OCI-LY7 (cell line): ENCODE results near the gene RAB22A. TPM values are rescaled to one million over a fixed set of nuclear protein-coding genes. Genes with fewer than 3 reads are reported as not detected.

Source experiments
- BruUV-seq: library from RNA; stranded (reverse); fragments of 400-500 nt; replicated peaks from 2 replicates; lab custom pipeline; 2021; lab: Mats Ljungman, UMichigan
- CTCF ChIA-PET: fragments of 300-600 bp; sonication (Branson Sonifier 250); formaldehyde crosslinking; loops from one replicate; lab custom pipeline; 2022; ENCODE audit warnings: antibody characterized with exemption; ENCODE audit not compliant: unreplicated experiment; lab: Charles Lee
- POLR2A ChIA-PET: fragments of 300-600 bp; sonication (Branson Sonifier 250); formaldehyde crosslinking; loops from one replicate; lab custom pipeline; 2022; ENCODE audit warnings: antibody characterized with exemption; lab: Charles Lee
- DNase-seq: peaks from one replicate; pipeline ENCODE4 v3.0.0-alpha.2; 2015; ENCODE audit warnings: low spot score
- H2AFZ ChIP-seq: fragments of 200-600 bp; sonication (generic), shearing (Covaris generic); 2 replicates; pipeline ENCODE4 v1.6.1; 2014; ENCODE audit warnings: mild to moderate bottlenecking, antibody characterized with exemption, low read length, moderate library complexity
- H3K27ac ChIP-seq: fragments of 200-600 bp; sonication (generic); 2 replicates; pipeline ENCODE4 v1.5.1; 2014; ENCODE audit warnings: mixed run types, low read depth, mild to moderate bottlenecking, moderate library complexity, low read length, inconsistent platforms; ENCODE audit not compliant: poor library complexity, severe bottlenecking
- H3K36me3 ChIP-seq: fragments of 200-600 bp; sonication (generic); 2 replicates; pipeline ENCODE4 v1.6.1; 2014; ENCODE audit warnings: mild to moderate bottlenecking, antibody characterized with exemption, low read length, moderate library complexity, mixed read lengths; ENCODE audit not compliant: insufficient read depth
- H3K4me1 ChIP-seq: fragments of 200-600 bp; sonication (generic); 2 replicates; pipeline ENCODE4 v1.5.1; 2014; ENCODE audit warnings: mild to moderate bottlenecking, low read length; ENCODE audit not compliant: insufficient read depth, poor library complexity, severe bottlenecking
- H3K4me2 ChIP-seq: fragments of 200-600 bp; sonication (generic); 2 replicates; pipeline ENCODE4 v1.6.1; 2014; ENCODE audit warnings: mild to moderate bottlenecking, low read length
- H3K4me3 ChIP-seq: fragments of 200-600 bp; sonication (generic); 2 replicates; pipeline ENCODE4 v1.5.1; 2014; ENCODE audit warnings: mild to moderate bottlenecking, low read depth, low read length; ENCODE audit not compliant: poor library complexity, severe bottlenecking
- H3K79me2 ChIP-seq: fragments of 200-600 bp; sonication (generic); 2 replicates; pipeline ENCODE4 v1.6.1; 2016; ENCODE audit warnings: low read depth, mild to moderate bottlenecking, low read length, moderate library complexity, mixed read lengths; ENCODE audit not compliant: insufficient read depth
- H3K9me2 ChIP-seq: fragments of 200-600 bp; sonication (generic); 2 replicates; pipeline ENCODE4 v1.6.1; 2016; ENCODE audit warnings: mild to moderate bottlenecking, low read length, mixed read lengths; ENCODE audit not compliant: insufficient read depth
- H3K9me3 ChIP-seq: fragments of 200-600 bp; sonication (generic); 2 replicates; pipeline ENCODE4 v1.6.1; 2014; ENCODE audit warnings: mild to moderate bottlenecking, mixed run types, low read length, mixed read lengths
- H4K20me1 ChIP-seq: fragments of 200-600 bp; sonication (generic); 2 replicates; pipeline ENCODE4 v1.6.1; 2014; ENCODE audit warnings: mild to moderate bottlenecking, antibody characterized with exemption, low read length, moderate library complexity, mixed read lengths; ENCODE audit not compliant: insufficient read depth
- EZH2phosphoT487 ChIP-seq: fragments of 200-600 bp; sonication (generic); IDR thresholded peaks from 2 replicates; pipeline ENCODE4 v1.6.1; 2018; ENCODE audit warnings: low read depth, borderline replicate concordance, mild to moderate bottlenecking, mixed run types, antibody characterized with exemption, low read length, moderate library complexity, mixed read lengths
- intact Hi-C: fragments of 100-400 bp; cut with micrococcal nuclease; formaldehyde crosslinking; loops from one replicate; pipeline ENCODE4 v1.10.0; 2022; ENCODE audit not compliant: unreplicated experiment
- total RNA-seq, 2 experiments: library from RNA; depleted of rRNA in 1 of 2; stranded (reverse); fragments of >200 nt in 1 of 2; shearing (Covaris generic) in 1 of 2; gene quantifications; 2 replicates each; pipeline ENCODE4 v1.2.3, GENCODE V29; 2014 to 2022
- TF ChIP-seq, protein P1 (sequence below): fragments of 200-600 bp; sonication (generic); conservative IDR thresholded peaks from 2 replicates; pipeline ENCODE4 v1.5.1; 2014; ENCODE audit warnings: mild to moderate bottlenecking, antibody characterized with exemption, low read length, moderate library complexity, mixed read lengths

The RAB22A gene
- total RNA-seq, 2 experiments from 2014 or later: 7.0 to 13.4 TPM

DNA sequence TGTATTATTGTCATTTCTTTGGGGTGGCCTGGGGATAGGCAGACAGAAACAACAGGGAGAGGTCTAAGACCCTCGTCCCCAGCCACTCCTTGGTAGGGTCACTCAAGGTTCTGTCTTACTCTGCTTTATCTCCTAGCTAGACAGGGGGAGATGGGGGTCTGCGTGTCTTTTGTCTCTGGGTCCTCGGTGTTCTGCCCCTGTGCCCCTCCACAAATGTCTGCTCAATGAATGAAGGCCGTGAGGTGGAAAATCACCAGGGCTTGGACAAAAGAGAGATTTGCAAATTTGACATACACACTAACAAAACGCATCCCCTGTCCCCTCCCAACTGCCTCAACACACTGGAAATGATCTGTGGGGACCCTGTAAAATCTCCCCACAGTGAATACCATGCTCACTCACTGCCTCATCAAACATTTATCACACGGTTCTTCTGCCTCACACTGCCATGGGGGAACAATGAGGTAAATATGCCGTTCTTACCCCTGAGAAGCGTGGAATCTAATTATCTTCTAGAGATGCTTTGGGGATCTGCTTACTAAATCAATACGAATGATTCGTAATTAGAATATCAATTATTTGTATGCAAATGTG lies 66.3 kb downstream of the RAB22A start:
- POLR2A ChIA-PET: interaction anchor here (0.8 kb wide), 1 partner anchor 58 kb away, joined by 8 read pairs; no protein-coding TSS in a partner anchor
- no peaks in the 10 kb centered on the region for H3K79me2 ChIP-seq
- H4K20me1 ChIP-seq: no peaks in the 10 kb centered on the region
- CTCF ChIA-PET: no interaction called here
- no TSS peak for BruUV-seq
- no peak for TF ChIP-seq EZH2phosphoT487
- TF ChIP-seq, protein P1, sequence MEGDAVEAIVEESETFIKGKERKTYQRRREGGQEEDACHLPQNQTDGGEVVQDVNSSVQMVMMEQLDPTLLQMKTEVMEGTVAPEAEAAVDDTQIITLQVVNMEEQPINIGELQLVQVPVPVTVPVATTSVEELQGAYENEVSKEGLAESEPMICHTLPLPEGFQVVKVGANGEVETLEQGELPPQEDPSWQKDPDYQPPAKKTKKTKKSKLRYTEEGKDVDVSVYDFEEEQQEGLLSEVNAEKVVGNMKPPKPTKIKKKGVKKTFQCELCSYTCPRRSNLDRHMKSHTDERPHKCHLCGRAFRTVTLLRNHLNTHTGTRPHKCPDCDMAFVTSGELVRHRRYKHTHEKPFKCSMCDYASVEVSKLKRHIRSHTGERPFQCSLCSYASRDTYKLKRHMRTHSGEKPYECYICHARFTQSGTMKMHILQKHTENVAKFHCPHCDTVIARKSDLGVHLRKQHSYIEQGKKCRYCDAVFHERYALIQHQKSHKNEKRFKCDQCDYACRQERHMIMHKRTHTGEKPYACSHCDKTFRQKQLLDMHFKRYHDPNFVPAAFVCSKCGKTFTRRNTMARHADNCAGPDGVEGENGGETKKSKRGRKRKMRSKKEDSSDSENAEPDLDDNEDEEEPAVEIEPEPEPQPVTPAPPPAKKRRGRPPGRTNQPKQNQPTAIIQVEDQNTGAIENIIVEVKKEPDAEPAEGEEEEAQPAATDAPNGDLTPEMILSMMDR: no peak
- intact Hi-C loops: no loop called here
- H2AFZ ChIP-seq: no peak overlapping the region
- H3K4me1 ChIP-seq: no peaks in the 10 kb centered on the region
- DNase-seq: no peak
- H3K27ac ChIP-seq: no peak overlapping the region
- no peak overlapping the region for H3K4me2 ChIP-seq
- H3K4me3 ChIP-seq: no peak overlapping the region
- no peaks in the 10 kb centered on the region for H3K9me3 ChIP-seq
- no peaks in the 10 kb centered on the region for H3K36me3 ChIP-seq
- H3K9me2 ChIP-seq: no peaks in the 10 kb centered on the region

DNA sequence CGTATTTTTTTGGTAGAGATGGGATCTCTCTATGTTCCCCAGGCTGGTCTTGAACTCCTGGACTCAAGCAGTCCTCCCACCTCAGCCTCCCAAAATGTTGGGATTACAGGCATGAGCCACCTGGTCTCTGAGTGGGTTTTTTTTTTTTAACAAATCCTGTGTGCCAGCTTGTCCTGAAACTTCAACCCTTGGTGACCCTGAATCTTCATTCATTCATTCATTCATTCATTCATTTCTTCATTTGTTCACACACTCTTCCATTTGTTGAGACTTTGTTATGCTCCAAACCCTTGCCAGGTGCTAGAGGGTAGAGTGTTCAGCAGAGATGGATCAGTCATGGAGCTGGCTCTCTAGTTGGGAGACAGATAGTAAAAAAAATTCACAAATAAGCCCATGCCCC lies 67.5 kb downstream of the RAB22A start:
- ChIA-PET POLR2A (interaction anchor here (1.1 kb wide), 1 partner anchor 25 kb away, joined by 4 read pairs; no protein-coding TSS in a partner anchor), CTCF (no interaction called here)
- BruUV-seq: no TSS peak

More for the DNA sequence above, 67.5 kb downstream of the RAB22A start:
- no peak for DNase-seq
- no peaks in the 10 kb centered on the region for H3K9me2 ChIP-seq
- H4K20me1 ChIP-seq: no peaks in the 10 kb centered on the region
- no peak overlapping the region for H3K4me3 ChIP-seq
- TF ChIP-seq, protein P1: no peak
- no peak for TF ChIP-seq EZH2phosphoT487
- H3K36me3 ChIP-seq: no peaks in the 10 kb centered on the region
- H3K79me2 ChIP-seq: no peaks in the 10 kb centered on the region
- no peak overlapping the region for H3K4me2 ChIP-seq
- intact Hi-C loops: no loop called here
- H3K9me3 ChIP-seq: no peaks in the 10 kb centered on the region
- H3K27ac ChIP-seq: no peak overlapping the region
- H3K4me1 ChIP-seq: no peaks in the 10 kb centered on the region
- no peak overlapping the region for H2AFZ ChIP-seq
